ENCODE data around the gene GNMT. TPM values are rescaled to one million over a fixed set of nuclear protein-coding genes. Genes with fewer than 3 reads are reported as not detected.

GNMT gene
- polyA plus RNA-seq, 1 experiment = 0.39 TPM

DNA sequence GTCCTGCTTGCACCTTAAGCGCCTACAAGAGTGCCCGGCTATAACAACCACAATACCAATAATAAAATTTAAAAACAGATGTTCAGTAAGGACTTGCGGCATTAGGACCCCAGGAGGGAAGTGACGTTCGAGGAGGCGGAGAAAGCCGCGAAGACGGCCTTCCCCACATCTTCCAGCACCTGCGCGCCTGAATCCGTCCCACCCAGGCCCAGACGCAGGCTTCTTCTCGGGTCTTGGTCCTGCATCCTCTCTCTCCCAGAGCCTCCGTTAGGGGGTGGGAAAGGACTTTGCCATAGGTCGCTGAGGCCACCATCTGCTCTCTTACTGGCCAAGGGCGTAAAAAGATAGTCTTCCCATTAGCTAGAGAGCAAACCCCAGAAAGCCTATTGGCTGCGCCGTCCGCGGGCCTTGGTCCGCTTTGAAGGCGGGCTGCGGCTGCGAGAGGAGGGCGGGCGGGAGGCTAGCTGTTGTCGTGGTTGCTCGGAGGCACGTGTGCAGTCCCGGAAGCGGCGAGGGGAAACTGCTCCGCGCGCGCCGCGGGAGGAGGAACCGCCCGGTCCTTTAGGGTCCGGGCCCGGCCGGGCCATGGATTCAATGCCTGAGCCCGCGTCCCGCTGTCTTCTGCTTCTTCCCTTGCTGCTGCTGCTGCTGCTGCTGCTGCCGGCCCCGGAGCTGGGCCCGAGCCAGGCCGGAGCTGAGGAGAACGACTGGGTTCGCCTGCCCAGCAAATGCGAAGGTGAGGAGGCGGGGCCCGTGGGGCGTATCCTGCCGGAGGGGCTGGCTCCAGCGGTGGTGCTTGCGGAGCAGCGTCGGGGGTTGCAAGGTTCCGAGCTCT lies 31.4 kb upstream of the GNMT start, which contains the start of gene CNPY3:
Gene CNPY3 (plus strand): TSS at position 495 of the 835 bp plus-strand sequence. CDS start 91 bp downstream, at position 586.
- H3K36me3 ChIP-seq (ENCODE audit: control insufficient read depth, insufficient read depth, low read length) = peaks cover under 1% of the 10 kb centered on the region
- peak within 1 kb of the TSS; percentile 70 for H3K4me3 ChIP-seq (ENCODE audit: low read depth, low read length)
- CTCF ChIA-PET = interaction anchor here (0.6 to 2.2 kb wide), 3 partner anchors 10 to 560 kb away, joined by 3 to 8 read pairs (median 3); no protein-coding TSS in a partner anchor
- no peaks in the 10 kb centered on the region for H3K27me3 ChIP-seq (ENCODE audit: control insufficient read depth, insufficient read depth, low read length)
- TF ChIP-seq, protein P1, sequence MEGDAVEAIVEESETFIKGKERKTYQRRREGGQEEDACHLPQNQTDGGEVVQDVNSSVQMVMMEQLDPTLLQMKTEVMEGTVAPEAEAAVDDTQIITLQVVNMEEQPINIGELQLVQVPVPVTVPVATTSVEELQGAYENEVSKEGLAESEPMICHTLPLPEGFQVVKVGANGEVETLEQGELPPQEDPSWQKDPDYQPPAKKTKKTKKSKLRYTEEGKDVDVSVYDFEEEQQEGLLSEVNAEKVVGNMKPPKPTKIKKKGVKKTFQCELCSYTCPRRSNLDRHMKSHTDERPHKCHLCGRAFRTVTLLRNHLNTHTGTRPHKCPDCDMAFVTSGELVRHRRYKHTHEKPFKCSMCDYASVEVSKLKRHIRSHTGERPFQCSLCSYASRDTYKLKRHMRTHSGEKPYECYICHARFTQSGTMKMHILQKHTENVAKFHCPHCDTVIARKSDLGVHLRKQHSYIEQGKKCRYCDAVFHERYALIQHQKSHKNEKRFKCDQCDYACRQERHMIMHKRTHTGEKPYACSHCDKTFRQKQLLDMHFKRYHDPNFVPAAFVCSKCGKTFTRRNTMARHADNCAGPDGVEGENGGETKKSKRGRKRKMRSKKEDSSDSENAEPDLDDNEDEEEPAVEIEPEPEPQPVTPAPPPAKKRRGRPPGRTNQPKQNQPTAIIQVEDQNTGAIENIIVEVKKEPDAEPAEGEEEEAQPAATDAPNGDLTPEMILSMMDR (IDR thresholded peaks at IDR 0.05; ENCODE audit: insufficient read depth, low read depth, low read length) = no peak
- peak; percentile 93 for DNase-seq (ENCODE audit: low read depth)
- POLR2A ChIA-PET = interaction anchor here (0.7 to 0.9 kb wide), 2 partner anchors 76 to 124 kb away, joined by 4 to 14 read pairs; partner anchors contain the start of gene CUL7

DNA sequence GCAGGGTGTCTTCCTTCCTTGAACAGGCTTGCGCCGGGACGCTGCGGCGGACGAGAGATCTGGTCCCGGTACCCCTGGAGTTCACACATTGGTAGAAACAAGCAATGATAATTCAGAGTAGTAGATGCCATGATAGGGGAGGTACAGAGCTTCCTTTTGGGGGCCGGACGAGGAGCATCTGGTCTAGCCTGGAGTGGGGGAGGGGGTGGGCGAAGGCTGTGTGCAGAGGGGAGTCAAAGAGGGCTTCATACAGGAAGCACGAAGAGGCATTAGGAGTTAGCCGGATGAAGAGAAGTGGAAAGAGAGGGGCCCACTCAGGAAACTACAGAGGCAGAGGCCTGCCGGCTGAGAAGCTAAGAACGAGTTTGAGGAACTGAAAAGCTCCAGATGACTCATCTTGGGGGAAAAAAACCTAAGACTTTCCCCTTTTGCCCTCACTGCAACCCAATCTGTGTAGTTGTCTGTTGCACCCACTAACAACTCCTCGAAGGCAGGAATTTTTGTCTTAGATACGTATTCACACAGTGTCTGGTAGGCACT lies 30.7 kb upstream of the GNMT start:
- ChIA-PET POLR2A (interaction anchor here (0.9 kb wide), 1 partner anchor 124 kb away, joined by 4 read pairs; the partner anchor contains the start of gene CUL7), CTCF (interaction anchor here (0.6 to 2.2 kb wide), 5 partner anchors 11 to 559 kb away, joined by 3 to 8 read pairs (median 3); partner anchors contain the start of gene PEX6)
- DNase-seq (ENCODE audit: low read depth) = peak; percentile 29
- TF ChIP-seq, protein P1 (IDR thresholded peaks at IDR 0.05; ENCODE audit: insufficient read depth, low read depth, low read length) = no peak
- no peaks in the 10 kb centered on the region for H3K27me3 ChIP-seq (ENCODE audit: control insufficient read depth, insufficient read depth, low read length)
- peak overlapping the region; percentile 70 for H3K4me3 ChIP-seq (ENCODE audit: low read depth, low read length)
- peaks cover 5% of the 10 kb centered on the region for H3K36me3 ChIP-seq (ENCODE audit: control insufficient read depth, insufficient read depth, low read length)

DNA sequence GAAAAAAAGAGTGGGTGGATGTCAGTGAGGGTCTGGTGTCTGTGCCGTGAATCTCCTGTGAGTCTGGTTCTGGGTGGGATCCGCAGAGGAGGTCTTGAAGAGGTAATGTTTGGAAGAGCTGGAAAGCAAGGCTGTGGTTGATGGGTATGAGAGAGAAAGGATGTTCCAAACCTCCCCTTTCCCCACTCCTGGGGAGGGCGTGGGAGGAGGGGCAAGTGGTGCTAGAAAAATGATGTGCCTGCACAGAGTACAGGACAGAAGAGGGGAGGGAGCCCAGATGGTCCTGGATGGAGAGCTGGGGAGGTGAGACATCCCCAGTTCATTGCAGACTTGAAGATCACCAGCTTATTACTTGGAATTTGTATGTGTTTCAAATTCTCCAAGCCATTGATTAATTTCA lies 28.1 kb upstream of the GNMT start:
- TF ChIP-seq, protein P1 (IDR thresholded peaks at IDR 0.05; ENCODE audit: insufficient read depth, low read depth, low read length) = no peak
- Histone ChIP-seq H3K4me3 (ENCODE audit: low read depth, low read length) (no peak overlapping the region), H3K27me3 (ENCODE audit: control insufficient read depth, insufficient read depth, low read length) (no peaks in the 10 kb centered on the region), H3K36me3 (ENCODE audit: control insufficient read depth, insufficient read depth, low read length) (peaks cover 8% of the 10 kb centered on the region)
- ChIA-PET POLR2A (no interaction called here), CTCF (no interaction called here)
- no peak for DNase-seq (ENCODE audit: low read depth)

DNA sequence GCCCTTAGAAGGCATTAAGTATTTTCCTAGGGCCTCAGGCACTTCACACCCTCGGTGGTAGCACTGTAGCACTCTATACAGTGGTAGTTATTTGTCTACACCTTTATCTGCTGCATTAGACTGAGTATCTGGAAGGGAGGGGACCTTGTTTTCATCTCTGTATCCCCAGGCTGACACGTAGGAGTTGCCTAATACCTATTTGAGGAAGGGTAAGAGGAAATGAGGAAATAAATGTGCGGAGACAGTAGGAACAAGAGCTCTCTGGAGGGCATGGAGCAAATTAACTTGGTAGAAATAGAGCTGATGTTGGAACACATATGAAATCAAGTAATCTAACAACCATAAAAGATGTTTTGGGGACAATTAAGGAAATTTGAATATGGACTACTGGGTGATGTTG lies 27.3 kb upstream of the GNMT start:
- Histone ChIP-seq H3K27me3 (ENCODE audit: control insufficient read depth, insufficient read depth, low read length) (no peaks in the 10 kb centered on the region), H3K4me3 (ENCODE audit: low read depth, low read length) (no peak overlapping the region), H3K36me3 (ENCODE audit: control insufficient read depth, insufficient read depth, low read length) (peaks cover 8% of the 10 kb centered on the region)
- ChIA-PET CTCF (no interaction called here), POLR2A (no interaction called here)
- TF ChIP-seq, protein P1 (IDR thresholded peaks at IDR 0.05; ENCODE audit: insufficient read depth, low read depth, low read length) = no peak
- no peak for DNase-seq (ENCODE audit: low read depth)

DNA sequence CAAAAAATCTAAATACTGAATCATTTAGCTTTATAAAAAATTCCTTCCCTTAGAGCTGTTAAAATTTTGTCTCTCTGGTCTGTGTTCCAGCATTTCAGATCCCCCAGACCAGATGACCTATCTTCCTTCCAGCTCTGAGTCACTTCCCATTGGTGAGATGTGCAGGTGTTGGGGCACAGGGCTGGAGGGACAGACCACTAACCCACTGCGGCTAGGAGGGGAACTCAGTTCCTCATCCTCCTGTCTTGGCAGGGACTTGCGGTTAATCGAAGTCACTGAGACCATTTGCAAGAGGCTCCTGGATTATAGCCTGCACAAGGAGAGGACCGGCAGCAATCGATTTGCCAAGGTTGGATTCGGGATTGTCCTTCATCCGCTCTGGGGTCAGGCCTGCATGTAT lies 25.2 kb upstream of the GNMT start:
- Histone ChIP-seq H3K36me3 (ENCODE audit: control insufficient read depth, insufficient read depth, low read length) (peaks cover 14% of the 10 kb centered on the region), H3K27me3 (ENCODE audit: control insufficient read depth, insufficient read depth, low read length) (no peaks in the 10 kb centered on the region), H3K4me3 (ENCODE audit: low read depth, low read length) (no peak overlapping the region)
- POLR2A ChIA-PET = no interaction called here
- DNase-seq (ENCODE audit: low read depth) = no peak
- CTCF ChIA-PET = interaction anchor here (0.6 to 0.7 kb wide), 2 partner anchors 120 to 1448 kb away, joined by 3 to 4 read pairs; no protein-coding TSS in a partner anchor
- TF ChIP-seq, protein P1 (IDR thresholded peaks at IDR 0.05; ENCODE audit: insufficient read depth, low read depth, low read length) = no peak

Data from BJ (cell line).